Middle frontal gyrus (tissue), 1 donor: ENCODE results near the gene LRRC37A2.
"Not testable (repeated sequence)": the region's sequence is repeated elsewhere in the genome, so short reads cannot be mapped to it uniquely, and the experiment has no call there.

Experiments
- DNase-seq: peaks from one replicate; pipeline ENCODE4 v3.0.0-alpha.2; 2015; ENCODE audit warnings: low spot score; ENCODE audit errors: extremely low spot score

LRRC37A2 gene

GRCh38 chr17:46512168-46512567 lies at the start of gene LRRC37A2:
Gene LRRC37A2 (plus strand): TSS chr17:46512468. CDS start chr17:46512713, 245 bp downstream.
- DNase-seq: not testable (repeated sequence)

GRCh38 chr17:46467618-46468017 lies 44.6 kb upstream of the LRRC37A2 start:
- DNase-seq: not testable (repeated sequence)

- not testable (repeated sequence) for DNase-seq
Measured at GRCh38 chr17:46474489-46474888, 37.8 kb upstream of the LRRC37A2 start.

- not testable (repeated sequence) for DNase-seq
Measured at GRCh38 chr17:46475583-46475982, 36.7 kb upstream of the LRRC37A2 start.

- not testable (repeated sequence) for DNase-seq
Measured at GRCh38 chr17:46478823-46479222, 33.4 kb upstream of the LRRC37A2 start.

GRCh38 chr17:46481310-46481709 lies 31.0 kb upstream of the LRRC37A2 start:
- not testable (repeated sequence) for DNase-seq

GRCh38 chr17:46492021-46492420 lies 20.2 kb upstream of the LRRC37A2 start:
- DNase-seq: not testable (repeated sequence)

GRCh38 chr17:46499437-46500139 lies 12.7 kb upstream of the LRRC37A2 start:
- DNase-seq: not testable (repeated sequence)

GRCh38 chr17:46505896-46506295 lies 6.4 kb upstream of the LRRC37A2 start:
- not testable (repeated sequence) for DNase-seq

GRCh38 chr17:46534716-46535115 lies 22.4 kb downstream of the LRRC37A2 start:
- not testable (repeated sequence) for DNase-seq

- DNase-seq: not testable (repeated sequence)
Measured at GRCh38 chr17:46548607-46549006, 36.3 kb downstream of the LRRC37A2 start.

GRCh38 chr17:46559155-46559554 lies 46.9 kb downstream of the LRRC37A2 start:
- DNase-seq: not testable (repeated sequence)

GRCh38 chr17:46560048-46560447 lies 47.8 kb downstream of the LRRC37A2 start:
- not testable (repeated sequence) for DNase-seq

GRCh38 chr17:46566284-46566683 lies 54.0 kb downstream of the LRRC37A2 start:
- DNase-seq: not testable (repeated sequence)

- not testable (repeated sequence) for DNase-seq
Measured at GRCh38 chr17:46566980-46567379, 54.7 kb downstream of the LRRC37A2 start.

GRCh38 chr17:46571796-46572195 lies 59.5 kb downstream of the LRRC37A2 start:
- DNase-seq: not testable (repeated sequence)

- not testable (repeated sequence) for DNase-seq
Measured at GRCh38 chr17:46579083-46580075, 67.1 kb downstream of the LRRC37A2 start, which contains the start of gene ARL17A. Gene ARL17A (minus strand): TSS chr17:46579691. CDS start chr17:46576322, 3,369 bp downstream.

GRCh38 chr17:46580082-46580481 lies 67.8 kb downstream of the LRRC37A2 start:
- DNase-seq: not testable (repeated sequence)

- not testable (repeated sequence) for DNase-seq
Measured at GRCh38 chr17:46585444-46585843, 73.2 kb downstream of the LRRC37A2 start.

GRCh38 chr17:46590157-46591146 lies 78.2 kb downstream of the LRRC37A2 start, which contains the start of gene NSF:
Gene NSF (plus strand): TSS chr17:46590669. CDS start chr17:46590776, 107 bp downstream.
- not testable (repeated sequence) for DNase-seq
